ENCODE measurements around the gene MEDAG.

Gene MEDAG

DNA sequence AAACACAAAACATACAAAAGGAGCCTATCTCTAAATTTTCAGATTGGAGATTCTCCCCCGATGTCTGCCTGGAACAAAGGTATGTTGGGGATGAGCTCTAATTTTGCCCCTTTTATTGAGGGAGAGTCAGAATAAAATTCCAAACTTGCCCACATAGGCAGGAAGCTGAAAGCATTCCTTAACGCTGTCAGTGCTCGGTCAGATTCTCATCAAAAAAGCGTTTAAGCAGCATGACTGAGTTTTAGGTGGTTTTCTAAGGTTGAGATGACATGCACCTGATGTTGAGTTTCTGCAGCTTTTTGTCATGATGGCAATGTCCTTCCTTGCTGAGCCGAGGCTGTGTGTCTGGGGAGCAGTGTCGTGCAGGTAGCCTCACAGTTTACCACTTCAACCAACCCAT, 48.4 kb upstream of the MEDAG start:
- ATAC-seq, result no peak
- TF ChIP-seq CSDC2 (CRISPR knock-in tag; IDR thresholded peaks at IDR 0.05) (no peak), POU6F1 (CRISPR knock-in tag; IDR thresholded peaks at IDR 0.05; ENCODE audit: borderline replicate concordance, low read depth) (no peak), CSRNP3 (CRISPR knock-in tag; IDR thresholded peaks at IDR 0.05) (no peak), ISL1 (CRISPR knock-in tag; IDR thresholded peaks at IDR 0.05) (no peak), TOX (CRISPR knock-in tag; IDR thresholded peaks at IDR 0.05; ENCODE audit: borderline replicate concordance) (no peak), ZNF70 (CRISPR knock-in tag; IDR thresholded peaks at IDR 0.05) (no peak), ZNF8 (CRISPR knock-in tag; IDR thresholded peaks at IDR 0.05) (no peak), ZFP30 (CRISPR knock-in tag; IDR thresholded peaks at IDR 0.05) (no peak), RARB (CRISPR knock-in tag; IDR thresholded peaks at IDR 0.05) (no peak), PATZ1 (CRISPR knock-in tag; IDR thresholded peaks at IDR 0.05; ENCODE audit: borderline replicate concordance) (no peak), PPARA (CRISPR knock-in tag; IDR thresholded peaks at IDR 0.05; ENCODE audit: borderline replicate concordance) (no peak), ZC3H10 (CRISPR knock-in tag; IDR thresholded peaks at IDR 0.05) (no peak), TCF4 (CRISPR knock-in tag; IDR thresholded peaks at IDR 0.05; ENCODE audit: borderline replicate concordance) (no peak), ESRRG (CRISPR knock-in tag; IDR thresholded peaks at IDR 0.05) (no peak)
- TF ChIP-seq, protein P1, sequence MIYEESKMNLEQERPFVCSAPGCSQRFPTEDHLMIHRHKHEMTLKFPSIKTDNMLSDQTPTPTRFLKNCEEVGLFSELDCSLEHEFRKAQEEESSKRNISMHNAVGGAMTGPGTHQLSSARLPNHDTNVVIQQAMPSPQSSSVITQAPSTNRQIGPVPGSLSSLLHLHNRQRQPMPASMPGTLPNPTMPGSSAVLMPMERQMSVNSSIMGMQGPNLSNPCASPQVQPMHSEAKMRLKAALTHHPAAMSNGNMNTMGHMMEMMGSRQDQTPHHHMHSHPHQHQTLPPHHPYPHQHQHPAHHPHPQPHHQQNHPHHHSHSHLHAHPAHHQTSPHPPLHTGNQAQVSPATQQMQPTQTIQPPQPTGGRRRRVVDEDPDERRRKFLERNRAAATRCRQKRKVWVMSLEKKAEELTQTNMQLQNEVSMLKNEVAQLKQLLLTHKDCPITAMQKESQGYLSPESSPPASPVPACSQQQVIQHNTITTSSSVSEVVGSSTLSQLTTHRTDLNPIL (CRISPR knock-in tag; IDR thresholded peaks at IDR 0.05; ENCODE audit: low read depth), result no peak

DNA sequence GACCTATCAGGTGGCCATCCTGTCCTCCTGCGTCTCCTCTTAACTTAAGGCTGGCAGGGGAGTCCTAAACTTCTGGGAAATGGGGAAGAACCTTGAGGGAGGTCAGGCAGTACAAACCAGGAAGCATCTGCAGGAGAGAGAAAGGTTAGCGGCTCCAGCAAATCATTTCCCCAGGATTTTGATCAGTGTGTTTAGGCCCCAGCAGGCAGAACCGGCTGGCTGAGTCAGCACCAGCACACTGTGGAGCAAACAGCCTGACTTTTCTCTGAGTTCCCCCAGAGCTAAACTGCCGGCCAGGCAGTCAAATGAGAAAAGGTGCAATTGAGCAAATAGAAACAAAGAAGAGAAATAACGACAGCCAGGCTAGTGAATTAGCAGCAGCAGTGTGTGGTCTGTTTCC, 46.7 kb upstream of the MEDAG start:
- ATAC-seq, result no peak
- TF ChIP-seq CSDC2 (CRISPR knock-in tag; IDR thresholded peaks at IDR 0.05), result no peak
- no peak for TF ChIP-seq CSRNP3 (CRISPR knock-in tag; IDR thresholded peaks at IDR 0.05)
- no peak for TF ChIP-seq TCF4 (CRISPR knock-in tag; IDR thresholded peaks at IDR 0.05; ENCODE audit: borderline replicate concordance)
- no peak for TF ChIP-seq ZC3H10 (CRISPR knock-in tag; IDR thresholded peaks at IDR 0.05)
- no peak for TF ChIP-seq ESRRG (CRISPR knock-in tag; IDR thresholded peaks at IDR 0.05)
- no peak for TF ChIP-seq BACH2 (CRISPR knock-in tag; IDR thresholded peaks at IDR 0.05; ENCODE audit: borderline replicate concordance)
- TF ChIP-seq, protein P1 (CRISPR knock-in tag; IDR thresholded peaks at IDR 0.05; ENCODE audit: low read depth), result no peak
- no peak for TF ChIP-seq PATZ1 (CRISPR knock-in tag; IDR thresholded peaks at IDR 0.05; ENCODE audit: borderline replicate concordance)

- TF ChIP-seq PPARA (CRISPR knock-in tag; IDR thresholded peaks at IDR 0.05; ENCODE audit: borderline replicate concordance), result no peak
- TF ChIP-seq ISL1 (CRISPR knock-in tag; IDR thresholded peaks at IDR 0.05), result no peak
- TF ChIP-seq ZNF70 (CRISPR knock-in tag; IDR thresholded peaks at IDR 0.05), result no peak
- TF ChIP-seq CSDC2 (CRISPR knock-in tag; IDR thresholded peaks at IDR 0.05), result no peak
- TF ChIP-seq ZC3H10 (CRISPR knock-in tag; IDR thresholded peaks at IDR 0.05), result no peak
- TF ChIP-seq ZFP3 (CRISPR knock-in tag; IDR thresholded peaks at IDR 0.05), result no peak
- TF ChIP-seq ZNF565 (CRISPR knock-in tag; conservative IDR thresholded peaks at IDR 0.05; ENCODE audit: low read depth), result no peak
- TF ChIP-seq, protein P2, sequence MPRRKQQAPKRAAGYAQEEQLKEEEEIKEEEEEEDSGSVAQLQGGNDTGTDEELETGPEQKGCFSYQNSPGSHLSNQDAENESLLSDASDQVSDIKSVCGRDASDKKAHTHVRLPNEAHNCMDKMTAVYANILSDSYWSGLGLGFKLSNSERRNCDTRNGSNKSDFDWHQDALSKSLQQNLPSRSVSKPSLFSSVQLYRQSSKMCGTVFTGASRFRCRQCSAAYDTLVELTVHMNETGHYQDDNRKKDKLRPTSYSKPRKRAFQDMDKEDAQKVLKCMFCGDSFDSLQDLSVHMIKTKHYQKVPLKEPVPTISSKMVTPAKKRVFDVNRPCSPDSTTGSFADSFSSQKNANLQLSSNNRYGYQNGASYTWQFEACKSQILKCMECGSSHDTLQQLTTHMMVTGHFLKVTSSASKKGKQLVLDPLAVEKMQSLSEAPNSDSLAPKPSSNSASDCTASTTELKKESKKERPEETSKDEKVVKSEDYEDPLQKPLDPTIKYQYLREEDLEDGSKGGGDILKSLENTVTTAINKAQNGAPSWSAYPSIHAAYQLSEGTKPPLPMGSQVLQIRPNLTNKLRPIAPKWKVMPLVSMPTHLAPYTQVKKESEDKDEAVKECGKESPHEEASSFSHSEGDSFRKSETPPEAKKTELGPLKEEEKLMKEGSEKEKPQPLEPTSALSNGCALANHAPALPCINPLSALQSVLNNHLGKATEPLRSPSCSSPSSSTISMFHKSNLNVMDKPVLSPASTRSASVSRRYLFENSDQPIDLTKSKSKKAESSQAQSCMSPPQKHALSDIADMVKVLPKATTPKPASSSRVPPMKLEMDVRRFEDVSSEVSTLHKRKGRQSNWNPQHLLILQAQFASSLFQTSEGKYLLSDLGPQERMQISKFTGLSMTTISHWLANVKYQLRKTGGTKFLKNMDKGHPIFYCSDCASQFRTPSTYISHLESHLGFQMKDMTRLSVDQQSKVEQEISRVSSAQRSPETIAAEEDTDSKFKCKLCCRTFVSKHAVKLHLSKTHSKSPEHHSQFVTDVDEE (CRISPR knock-in tag; IDR thresholded peaks at IDR 0.05), result no peak
- ATAC-seq, result no peak
Measured at GRCh38 chr13:30861163-30861562, 44.9 kb upstream of the MEDAG start.
